Measurements from ENCODE around the gene GLA.

The GLA gene

DNA sequence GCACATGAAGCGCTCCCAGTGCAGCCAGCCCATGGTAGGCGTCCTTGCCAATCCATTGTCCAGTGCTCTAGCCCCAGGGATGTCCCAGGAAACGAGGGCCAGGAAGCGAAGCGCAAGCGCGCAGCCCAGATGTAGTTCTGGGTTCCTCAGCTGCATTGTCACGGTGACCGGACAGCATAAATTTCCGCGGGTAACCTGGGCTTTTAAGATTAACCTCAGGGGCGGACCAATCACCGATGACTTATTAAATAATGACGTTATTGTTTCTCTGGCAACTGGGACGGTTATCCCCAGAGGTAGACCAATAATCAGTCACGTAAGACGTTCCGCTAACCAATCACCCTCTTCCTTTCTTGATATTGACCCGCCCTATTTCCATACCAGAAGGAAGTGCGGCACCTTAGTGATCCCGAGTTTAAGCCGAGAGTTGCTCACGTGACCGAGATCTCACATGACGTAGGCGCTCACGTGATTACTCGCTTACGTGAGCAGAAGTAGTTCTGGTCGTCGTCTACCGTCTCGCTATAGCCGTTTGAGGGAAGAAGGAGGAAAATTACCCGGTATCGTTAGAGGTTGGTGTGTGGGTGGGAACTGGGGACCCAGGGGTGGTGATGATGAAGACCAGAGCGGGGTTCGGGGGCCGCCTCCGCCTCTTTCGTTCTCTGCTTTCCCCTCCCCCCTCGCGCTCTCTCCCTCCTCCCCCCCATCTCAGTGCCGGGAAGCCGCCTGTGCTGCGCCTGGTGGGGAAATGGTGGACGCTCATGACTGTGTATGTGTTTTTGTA is at the start of gene GLA, which contains the start of gene HNRNPH2:
Gene GLA, minus strand, starts transcription at position 178 of the 784 bp plus-strand sequence. Its CDS starts 22 bp downstream, at position 156.
Gene HNRNPH2, plus strand, starts transcription at position 475 of the 784 bp plus-strand sequence. CDS start 3,767 bp downstream, outside the sequence.
- peak; percentile 95 for DNase-seq (ENCODE audit: low read depth, low spot score)

DNA sequence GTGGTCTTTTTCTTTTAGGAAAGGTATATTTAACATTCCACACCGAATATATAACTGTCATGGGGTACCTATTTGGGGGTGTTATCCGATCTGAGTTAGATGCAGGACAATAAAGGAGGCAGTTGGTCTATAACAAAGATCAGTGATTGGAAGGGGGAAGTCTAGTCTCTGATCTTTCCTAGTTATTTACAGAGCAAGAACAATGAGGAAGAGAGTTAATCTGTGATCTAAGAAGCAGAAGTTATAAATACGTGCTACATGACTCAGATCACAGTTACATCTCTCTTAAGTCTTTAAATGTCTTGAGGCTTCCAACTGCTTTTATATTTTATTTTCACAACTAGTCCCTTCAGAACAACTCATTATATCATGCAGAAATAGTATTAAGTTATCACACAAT is 44.3 kb upstream of the GLA start:
- DNase-seq (ENCODE audit: low read depth, low spot score): no peak

DNA sequence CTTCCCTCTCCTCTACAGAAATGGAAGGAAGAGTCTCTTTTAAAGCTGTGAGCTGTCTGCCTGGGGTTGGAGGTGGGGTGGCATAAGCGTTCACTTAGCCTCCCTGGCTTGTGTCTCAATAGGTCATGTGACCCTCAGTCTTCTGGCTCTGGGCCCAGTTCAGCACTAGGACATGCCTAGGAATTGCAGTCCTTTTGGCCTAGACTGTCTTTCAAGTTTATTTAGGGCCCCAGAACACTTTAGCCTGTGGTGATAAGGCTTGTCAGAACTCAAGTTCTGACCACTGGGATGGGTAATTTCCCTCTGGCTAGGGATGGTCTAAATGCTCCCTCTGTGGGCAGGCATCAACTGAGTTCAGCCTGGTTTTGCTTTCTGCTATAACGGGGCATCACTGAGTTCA is 43.2 kb upstream of the GLA start:
- no peak for DNase-seq (ENCODE audit: low read depth, low spot score)

DNA sequence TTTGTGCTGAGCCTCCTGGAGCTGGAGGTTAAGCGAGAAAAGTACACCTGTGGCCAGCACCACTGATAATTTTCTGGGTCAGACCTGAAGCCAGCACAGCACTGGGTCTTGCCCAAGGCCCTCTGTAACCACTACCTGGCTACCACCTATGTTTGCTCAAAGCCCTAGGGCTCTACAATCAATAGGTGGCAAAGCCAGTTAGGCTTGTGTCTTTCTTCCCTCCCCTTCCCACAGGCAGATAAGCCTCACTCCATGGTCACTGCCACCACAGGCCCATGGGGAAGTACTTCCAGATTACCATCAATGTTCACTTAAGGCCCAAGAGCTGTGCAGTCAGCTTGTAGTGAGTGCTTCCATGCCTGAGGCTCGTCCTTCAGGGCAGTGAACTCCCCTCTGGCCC is 42.4 kb upstream of the GLA start:
- DNase-seq (ENCODE audit: low read depth, low spot score): no peak

DNA sequence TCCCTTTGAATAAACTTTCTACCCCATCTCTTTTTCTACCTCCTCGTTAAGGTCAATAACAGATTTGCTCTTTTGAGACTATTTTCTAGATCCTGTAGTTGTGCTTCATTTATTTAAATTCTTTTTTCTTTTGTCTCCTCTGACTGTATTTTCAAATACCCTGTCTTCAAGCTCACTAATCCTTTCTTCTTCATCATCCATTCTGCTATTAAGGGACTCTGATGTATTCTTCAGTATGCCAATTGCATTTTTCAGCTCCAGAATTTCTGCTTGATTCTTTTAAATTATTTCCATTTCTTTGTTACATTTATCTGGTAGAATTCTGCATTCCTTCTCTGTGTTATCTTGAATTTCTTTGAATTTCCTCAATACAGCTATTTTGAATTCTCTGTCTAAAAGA is 41.6 kb upstream of the GLA start:
- DNase-seq (ENCODE audit: low read depth, low spot score): no peak

DNA sequence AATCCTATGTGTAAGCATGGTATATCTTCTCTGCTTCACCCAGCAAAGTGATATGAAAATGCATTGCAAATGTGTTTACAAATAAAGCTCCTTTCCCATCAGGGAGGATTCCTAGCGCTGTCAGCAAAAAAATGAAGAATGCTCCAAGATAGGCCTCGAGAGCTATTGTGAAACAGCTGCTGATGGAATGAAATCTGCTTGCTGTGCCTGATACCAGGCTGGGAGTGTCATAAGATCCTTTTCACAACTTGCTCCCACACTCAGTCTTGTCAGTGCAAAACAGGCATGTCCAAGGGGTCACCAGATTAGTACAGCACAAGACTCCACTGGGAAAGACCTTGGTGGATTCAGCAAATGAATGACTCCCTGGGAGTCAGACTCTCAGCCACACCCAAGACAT is 34.4 kb upstream of the GLA start:
- no peak for DNase-seq (ENCODE audit: low read depth, low spot score)

DNA sequence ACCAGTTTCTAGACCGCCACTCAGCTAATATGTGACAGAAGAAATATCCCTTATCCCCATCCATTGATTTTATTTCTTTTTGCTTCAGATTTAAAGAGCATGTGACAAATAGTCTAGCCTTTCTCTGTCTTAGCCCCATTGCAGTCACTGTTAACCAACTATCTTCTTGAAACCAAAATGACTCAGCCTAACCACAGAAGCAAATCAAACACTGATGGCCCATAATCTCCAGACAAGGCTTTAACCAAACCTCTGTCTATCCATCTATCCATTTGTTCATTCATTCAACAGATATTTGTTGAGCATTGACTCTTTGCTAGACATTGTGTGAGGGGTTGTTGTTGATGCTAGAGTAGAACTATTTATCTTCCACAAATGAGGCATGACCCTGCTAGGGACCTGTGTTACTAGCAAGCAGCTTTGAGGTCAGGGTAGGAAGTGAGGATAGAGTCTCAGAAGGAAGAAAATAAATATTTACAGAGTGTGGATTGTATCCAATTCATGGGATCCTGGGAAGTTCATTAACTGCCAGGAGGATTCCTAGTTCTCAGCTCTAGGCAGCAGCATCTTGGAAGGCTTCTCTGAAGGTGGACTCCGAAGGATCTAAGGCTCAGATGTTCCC is 22.8 kb upstream of the GLA start:
- DNase-seq (ENCODE audit: low read depth, low spot score): no peak

DNA sequence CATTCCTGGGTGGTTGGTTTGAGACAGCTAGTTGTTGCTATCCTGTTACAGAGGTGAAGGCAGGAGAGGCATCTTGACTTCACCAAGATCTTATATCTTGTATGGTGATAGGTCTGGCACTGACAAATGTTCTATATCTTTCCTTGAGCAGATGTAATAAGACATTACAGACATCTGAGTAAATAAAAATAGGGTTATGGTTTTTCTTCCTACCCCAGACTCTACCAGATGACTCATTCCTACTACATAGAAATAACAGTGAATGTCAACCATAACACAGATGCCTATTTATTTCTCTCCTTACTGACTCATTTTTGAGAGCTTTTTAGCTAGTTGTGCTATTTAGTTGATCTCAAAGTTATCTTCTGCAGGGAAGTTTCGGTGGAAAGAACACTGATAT is 22.2 kb upstream of the GLA start:
- no peak for DNase-seq (ENCODE audit: low read depth, low spot score)

DNA sequence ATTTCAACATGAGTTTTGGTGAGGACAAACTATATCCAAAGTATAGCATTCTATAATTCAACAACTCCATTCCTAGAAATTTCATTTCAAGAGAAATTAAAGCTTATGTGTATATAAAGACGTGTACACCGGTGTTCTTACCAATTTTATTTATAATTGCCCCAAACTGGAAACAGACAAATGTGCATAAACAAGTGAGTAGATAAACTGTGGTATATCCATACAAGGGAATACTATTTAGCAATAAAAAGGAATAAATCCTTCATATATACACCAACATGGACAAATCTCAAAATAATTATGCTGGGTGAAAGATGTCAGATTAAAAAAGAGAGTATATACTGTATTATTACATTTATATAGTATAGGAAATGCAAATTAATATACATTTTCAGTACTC is 20.2 kb upstream of the GLA start:
- no peak for DNase-seq (ENCODE audit: low read depth, low spot score)

DNA sequence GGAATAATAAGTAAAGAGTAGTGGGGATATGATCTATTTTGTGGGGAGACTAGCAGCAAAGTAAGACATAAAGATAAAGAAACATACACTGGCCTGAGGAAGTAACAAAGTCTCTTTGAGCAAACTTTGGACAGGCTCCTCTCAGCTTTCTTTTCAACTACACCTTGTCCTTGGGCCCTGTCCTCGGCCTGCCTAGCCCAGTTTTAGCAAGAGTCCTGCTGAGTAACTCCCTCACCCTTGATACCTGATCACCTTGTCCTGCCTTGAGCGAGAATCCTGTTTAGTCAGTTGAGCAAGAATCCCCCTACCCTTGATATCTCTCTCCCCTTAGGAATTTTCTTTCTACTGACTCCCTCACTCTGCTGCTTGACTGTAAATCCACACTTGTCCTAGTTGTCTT is 11.8 kb upstream of the GLA start:
- DNase-seq (ENCODE audit: low read depth, low spot score): no peak

DNA sequence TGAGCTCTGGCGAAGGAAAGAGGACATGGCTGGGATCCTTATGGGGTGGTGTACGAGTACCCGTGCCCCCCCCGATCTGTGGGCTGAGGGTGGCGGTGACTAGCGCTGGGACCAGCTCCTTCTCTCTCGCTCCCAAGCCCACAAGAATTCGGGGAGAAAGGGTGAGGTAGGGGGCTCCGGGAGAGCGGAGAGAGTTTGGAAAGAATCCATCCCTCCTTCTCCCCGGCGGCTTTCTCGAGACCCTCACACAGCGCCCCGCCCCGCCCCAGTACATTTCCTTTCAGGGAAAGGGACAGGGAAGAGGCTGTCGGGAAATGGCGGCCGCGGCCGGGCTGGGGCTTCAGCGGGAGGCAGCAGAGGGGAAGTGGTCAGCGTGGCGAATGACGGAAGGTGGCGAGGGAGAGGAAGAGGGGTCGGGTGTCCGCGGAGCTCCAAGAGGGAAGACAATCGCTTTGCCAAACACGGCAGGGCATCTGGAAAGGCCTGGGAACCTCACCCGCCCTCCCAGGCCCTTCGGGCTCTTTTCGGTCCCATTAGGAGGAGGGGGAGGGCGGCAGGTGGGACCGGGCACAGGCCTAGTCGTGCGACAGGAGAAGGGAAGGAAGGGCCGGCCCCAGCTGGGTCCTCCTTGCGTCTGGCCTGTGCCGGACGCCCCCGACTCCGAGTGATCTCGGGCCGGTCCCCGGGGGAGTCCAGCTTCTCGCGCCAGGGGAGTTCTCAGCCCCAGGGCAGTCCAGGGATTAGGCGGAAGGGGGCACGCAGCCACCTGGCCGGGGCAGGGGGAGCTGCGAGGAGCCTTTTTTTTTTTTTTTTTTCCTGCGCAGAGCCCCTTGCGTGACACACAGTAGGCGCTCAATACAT is 10.5 kb upstream of the GLA start:
- DNase-seq (ENCODE audit: low read depth, low spot score): no peak

DNA sequence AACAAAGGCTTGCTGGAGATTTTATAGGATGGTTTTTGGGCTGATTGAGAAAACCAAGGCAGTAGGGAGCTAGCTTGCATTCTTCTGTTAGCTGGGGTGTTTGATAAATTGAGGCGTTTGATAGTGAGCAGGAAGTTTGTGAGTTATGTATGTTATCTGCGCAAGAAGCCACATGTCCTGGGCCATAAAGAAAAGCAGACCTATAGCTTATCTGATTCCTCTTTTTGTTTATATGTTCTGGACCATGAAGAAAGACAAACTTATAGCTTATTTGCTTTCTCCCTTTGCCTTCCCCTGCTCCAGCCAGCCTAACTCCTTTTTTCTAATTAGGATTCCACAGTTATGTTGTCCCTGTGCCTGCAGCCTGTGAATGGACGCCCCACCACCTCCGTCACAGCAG is 9.5 kb upstream of the GLA start:
- no peak for DNase-seq (ENCODE audit: low read depth, low spot score)

DNA sequence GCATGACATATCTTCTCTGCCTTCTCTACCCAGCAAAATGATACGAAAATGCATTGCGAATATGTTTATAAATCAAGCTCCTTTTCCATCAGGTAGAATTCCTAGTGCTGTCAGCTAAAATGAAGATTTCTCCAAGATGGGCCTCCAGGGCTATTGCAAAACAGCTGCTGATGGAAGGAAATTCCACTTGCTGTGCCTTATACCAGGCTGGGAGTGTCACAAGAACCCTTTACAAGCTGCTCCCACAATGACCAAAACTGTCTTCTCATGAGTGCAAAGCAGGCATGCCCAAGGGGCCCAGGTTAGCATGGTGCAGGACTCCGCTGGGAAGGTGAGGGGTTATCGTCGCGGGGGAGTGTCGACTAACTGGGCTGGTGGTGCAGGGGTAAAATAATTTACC is 9.0 kb upstream of the GLA start:
- DNase-seq (ENCODE audit: low read depth, low spot score): no peak

DNA sequence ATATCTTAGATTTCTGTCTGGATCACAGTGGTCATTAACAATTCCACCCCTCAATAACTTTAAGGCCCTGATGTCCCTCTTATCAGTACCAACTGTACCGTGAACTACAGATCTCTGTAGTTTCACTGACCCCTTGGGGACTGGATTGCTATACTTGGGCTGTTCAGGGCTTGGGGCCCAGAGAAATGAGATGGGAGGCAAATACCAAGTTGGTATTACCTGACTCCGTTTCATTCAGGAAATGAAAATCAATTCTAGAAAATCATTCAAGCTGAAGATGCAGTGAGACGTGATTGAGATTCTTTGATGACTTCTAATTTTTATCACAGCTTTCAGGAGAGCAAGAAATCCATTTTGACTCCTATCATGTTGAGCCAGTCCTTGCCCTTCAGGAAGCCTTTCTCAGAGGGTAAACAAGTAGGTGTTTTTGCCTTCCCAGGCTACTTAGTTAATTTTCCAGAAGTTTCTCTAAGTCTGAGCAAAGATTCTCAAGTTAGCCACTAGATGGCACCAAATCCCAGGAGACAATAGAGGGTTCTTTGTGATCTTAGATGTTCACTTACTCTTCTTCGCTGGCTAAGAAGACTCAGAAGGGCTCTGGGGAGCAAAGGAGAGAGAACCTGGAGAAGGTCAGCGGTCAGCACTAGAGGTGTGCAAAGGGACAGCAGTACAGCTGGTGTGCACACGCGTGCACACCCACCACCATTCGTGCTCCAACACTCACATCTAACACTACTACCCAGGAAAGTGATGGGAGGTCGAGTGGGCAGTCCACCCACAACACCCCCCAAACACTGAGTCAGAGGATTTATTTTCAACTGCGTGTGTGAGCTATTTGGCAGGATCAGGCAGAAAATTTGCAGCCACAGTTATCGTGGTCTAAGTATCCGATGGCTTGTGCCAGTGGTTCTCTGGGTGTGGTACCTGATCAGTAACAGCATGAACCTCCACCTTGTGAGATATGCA is 7.7 kb upstream of the GLA start:
- no peak for DNase-seq (ENCODE audit: low read depth, low spot score)

DNA sequence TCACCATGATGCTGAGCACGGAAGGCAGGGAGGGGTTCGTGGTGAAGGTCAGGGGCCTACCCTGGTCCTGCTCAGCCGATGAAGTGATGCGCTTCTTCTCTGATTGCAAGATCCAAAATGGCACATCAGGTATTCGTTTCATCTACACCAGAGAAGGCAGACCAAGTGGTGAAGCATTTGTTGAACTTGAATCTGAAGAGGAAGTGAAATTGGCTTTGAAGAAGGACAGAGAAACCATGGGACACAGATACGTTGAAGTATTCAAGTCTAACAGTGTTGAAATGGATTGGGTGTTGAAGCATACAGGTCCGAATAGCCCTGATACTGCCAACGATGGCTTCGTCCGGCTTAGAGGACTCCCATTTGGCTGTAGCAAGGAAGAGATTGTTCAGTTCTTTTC is 4.3 kb upstream of the GLA start:
- DNase-seq (ENCODE audit: low read depth, low spot score): no peak

DNA sequence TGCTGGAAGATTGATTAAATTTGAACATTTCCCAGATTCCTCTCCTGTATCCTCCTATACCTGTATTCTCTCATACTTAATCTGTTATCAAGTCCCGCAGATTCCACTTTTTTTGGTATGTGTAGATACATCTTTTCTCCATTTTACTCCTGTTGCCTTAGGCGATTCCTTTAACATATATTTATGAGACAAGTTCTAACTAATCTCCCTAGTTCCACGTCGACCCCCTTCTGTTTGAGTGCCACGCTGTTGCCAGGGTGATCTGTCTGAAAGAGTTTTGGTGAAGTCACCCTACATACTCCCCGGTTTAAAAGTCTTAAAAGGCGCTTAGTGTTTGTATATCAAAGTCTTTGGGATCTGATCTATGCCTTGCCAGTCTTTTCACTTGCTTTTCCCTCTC is 2.7 kb upstream of the GLA start:
- no peak for DNase-seq (ENCODE audit: low read depth, low spot score)

DNA sequence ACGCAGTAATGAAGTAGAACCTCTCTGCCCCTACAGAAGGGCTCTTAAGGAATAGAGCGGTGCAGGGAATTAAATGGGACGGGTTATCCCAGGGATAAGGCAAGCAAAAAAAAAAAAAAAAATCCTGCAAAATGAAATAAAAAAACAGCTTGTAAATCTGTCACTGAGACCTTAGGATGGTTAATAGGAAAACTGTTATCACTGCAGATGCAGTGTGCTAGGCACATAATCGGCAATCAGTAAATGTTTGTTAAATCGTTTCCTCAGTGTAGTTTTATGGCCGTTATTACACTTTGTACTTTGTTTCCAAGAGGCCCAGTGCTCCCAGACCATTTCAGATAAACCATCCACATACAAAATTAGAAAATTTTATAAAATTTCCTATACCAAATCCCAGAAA is 1.3 kb upstream of the GLA start:
- DNase-seq (ENCODE audit: low read depth, low spot score): no peak

DNA sequence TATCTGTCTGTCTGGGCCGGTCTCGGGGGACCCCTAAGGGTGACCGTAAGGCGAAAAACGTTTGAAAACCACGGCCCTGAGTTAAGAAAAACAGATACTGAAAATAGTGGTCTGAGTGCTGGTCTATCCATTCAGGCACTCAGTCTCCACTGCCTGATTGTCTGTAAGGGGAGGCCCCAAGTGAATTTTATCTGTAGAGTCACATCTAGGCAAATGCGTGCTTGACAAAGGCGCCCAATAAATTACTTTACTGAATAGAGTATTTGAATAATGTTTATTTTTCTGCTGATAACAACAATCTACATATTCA is 762 bp upstream of the GLA start:
- no peak for DNase-seq (ENCODE audit: low read depth, low spot score)

DNA sequence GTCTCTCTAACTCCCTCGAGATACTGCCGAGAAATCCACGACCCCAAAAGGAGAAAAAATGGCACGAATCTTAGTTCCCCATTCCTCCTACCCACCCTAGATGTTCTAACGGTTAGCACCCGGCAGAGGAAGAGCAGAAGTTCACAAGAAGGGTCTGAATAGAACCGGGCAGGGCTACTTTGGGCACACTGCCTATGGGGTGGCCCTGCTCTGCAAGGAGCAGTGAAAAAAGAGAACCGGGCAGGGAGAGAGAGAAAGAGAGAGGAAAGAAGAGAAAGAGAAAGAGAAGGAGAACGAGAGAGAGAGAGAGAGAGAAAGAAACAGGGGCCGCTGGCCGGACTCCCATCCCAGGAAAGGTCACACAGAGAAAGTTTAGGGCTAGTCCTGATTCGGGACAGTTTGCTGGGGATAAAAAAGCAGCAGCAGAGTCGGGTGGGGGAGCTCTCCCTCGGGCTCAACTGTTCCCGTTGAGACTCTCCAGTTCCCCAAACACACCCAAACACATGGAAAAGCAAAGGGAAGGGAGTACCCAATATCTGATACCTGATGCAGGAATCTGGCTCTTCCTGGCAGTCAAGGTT is 468 bp downstream of the GLA start:
- DNase-seq (ENCODE audit: low read depth, low spot score): no peak

DNA sequence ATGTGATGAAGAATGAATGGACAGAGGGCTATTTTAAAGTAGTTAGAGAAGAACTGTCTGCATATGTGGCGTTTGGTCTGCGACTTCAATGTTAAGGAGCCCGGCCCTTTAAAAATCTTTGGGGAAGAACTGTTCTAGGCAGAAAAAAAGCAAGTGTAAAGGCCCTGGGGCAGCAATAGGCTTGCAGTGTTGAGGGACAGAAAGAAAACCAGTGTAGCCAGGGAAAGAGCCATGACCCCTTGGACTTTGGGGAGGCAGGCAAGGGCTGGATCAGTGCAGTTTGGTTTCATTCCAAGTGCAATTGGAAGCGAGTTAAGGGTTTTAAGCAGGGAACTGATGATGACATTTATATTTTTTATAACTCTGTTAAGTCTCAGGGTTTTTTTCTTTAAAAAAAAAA is 7.9 kb downstream of the GLA start:
- no peak for DNase-seq (ENCODE audit: low read depth, low spot score)

DNA sequence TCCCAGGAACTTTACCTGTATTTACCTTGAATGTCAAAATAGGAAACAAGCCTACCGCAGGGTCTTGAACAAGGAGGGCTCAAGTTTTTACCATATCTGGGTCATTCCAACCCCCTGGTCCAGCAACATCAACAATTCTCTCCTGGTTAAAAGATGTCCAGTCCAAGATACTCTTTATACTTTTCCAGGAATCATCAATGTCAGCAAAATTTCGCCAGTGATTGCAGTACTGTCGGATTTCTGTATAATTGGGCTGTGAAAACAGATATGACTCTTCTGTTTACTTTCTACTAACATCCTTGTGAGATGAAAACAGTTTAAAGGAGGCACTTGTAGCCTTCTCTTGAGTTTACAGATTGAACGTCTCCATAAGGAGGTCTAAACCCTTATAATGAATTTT is 9.0 kb downstream of the GLA start:
- DNase-seq (ENCODE audit: low read depth, low spot score): no peak
